ENCODE measurements around the gene SH3BP1. TPM values are rescaled to one million over a fixed set of nuclear protein-coding genes. Genes with fewer than 3 reads are reported as not detected.

SH3BP1 gene
- total and polyA plus RNA-seq, 2 of the 13 experiments (the other 11 are each of a cell fraction or from before 2014, with no cell fraction given), result 8.4 to 18.5 TPM

GRCh38 chr22:37659066-37659896 is 19.8 kb downstream of the SH3BP1 start (continued):
- peak; percentile 15; the same call in 1 of the 2 replicates for TF ChIP-seq ZSCAN9 (CRISPR knock-in tag; IDR thresholded peaks at IDR 0.05; ENCODE audit: borderline replicate concordance)
- peak; percentile 52 for TF ChIP-seq YY1 (IDR thresholded peaks at IDR 0.05; ENCODE audit: insufficient read depth, insufficient replicate concordance, low read depth, low read length)
- 0 out of 2 replicates have a peak, but pooled peaks have one; percentile 22 for TF ChIP-seq ZNF543 (CRISPR knock-in tag; IDR thresholded peaks at IDR 0.05)
- TF ChIP-seq DNMT3B (CRISPR knock-in tag; conservative IDR thresholded peaks at IDR 0.05), result no peak
- no peak for TF ChIP-seq ATF7-NPFF (CRISPR knock-in tag; IDR thresholded peaks at IDR 0.05; ENCODE audit: low read depth)
- peak; percentile 82; the same call in 1 of the 2 replicates for TF ChIP-seq SALL1 (CRISPR knock-in tag; IDR thresholded peaks at IDR 0.05)
- TF ChIP-seq XBP1 (CRISPR knock-in tag; IDR thresholded peaks at IDR 0.05), result no peak
- TF ChIP-seq ARID5B (CRISPR knock-in tag; IDR thresholded peaks at IDR 0.05), result peak; percentile 79
- TF ChIP-seq ZMYM2 (CRISPR knock-in tag; IDR thresholded peaks at IDR 0.05), result peak; percentile 80
- TF ChIP-seq TEF (CRISPR knock-in tag; IDR thresholded peaks at IDR 0.05), result peak; percentile 97
- no peak for TF ChIP-seq TERF1 (CRISPR knock-in tag; IDR thresholded peaks at IDR 0.05)
- TF ChIP-seq ZKSCAN5 (CRISPR knock-in tag; IDR thresholded peaks at IDR 0.05), result no peak
- TF ChIP-seq ZNF770 (CRISPR knock-in tag; IDR thresholded peaks at IDR 0.05), result no peak; the same call in 1 of the 2 replicates
- peak; percentile 57; the same call in 1 of the 2 replicates for TF ChIP-seq GMEB1 (CRISPR knock-in tag; IDR thresholded peaks at IDR 0.05; ENCODE audit: borderline replicate concordance)
- no peak for TF ChIP-seq ZNF530 (CRISPR knock-in tag; IDR thresholded peaks at IDR 0.05; ENCODE audit: low read depth)
- peak; percentile 54; the same call in 1 of the 2 replicates for TF ChIP-seq CEBPB (IDR thresholded peaks at IDR 0.05; ENCODE audit: borderline replicate concordance, low read depth, low read length)
- peak; percentile 54 for TF ChIP-seq XRCC5 (optimal IDR thresholded peaks at IDR 0.05; ENCODE audit: low read length)
- TF ChIP-seq ZSCAN25 (CRISPR knock-in tag; IDR thresholded peaks at IDR 0.05), result peak; percentile 98
- TF ChIP-seq ZNF768 (CRISPR knock-in tag; IDR thresholded peaks at IDR 0.05), result no peak
- no peak for TF ChIP-seq STAG1 (CRISPR knock-in tag; IDR thresholded peaks at IDR 0.05)

Data from HepG2 (cell line).